H7 (cell line): ENCODE data around the gene TNRC6B. TPM values are rescaled to one million over a fixed set of nuclear protein-coding genes. Genes with fewer than 3 reads are reported as not detected.

Experiments used
- DNase-seq: peaks from one replicate; pipeline ENCODE4 v3.0.0; 2012
- H3K27me3 ChIP-seq: 2 replicates; pipeline ENCODE4 v1.6.0; 2011; ENCODE audit warnings: mild to moderate bottlenecking, low read length; ENCODE audit not compliant: control insufficient read depth, insufficient read depth
- H3K36me3 ChIP-seq: replicated peaks from 2 replicates; pipeline ENCODE4 v1.5.1; 2011; ENCODE audit warnings: low read length; ENCODE audit not compliant: control insufficient read depth, insufficient read depth
- H3K4me3 ChIP-seq: 2 replicates; pipeline ENCODE4 v1.5.1; 2011; ENCODE audit warnings: low read depth, mild to moderate bottlenecking, control low read depth, low read length, moderate library complexity; ENCODE audit not compliant: insufficient read depth
- total RNA-seq: library from RNA; depleted of rRNA; stranded (reverse); fragments of >200 nt; shearing (Covaris generic); gene quantifications from 2 replicates; pipeline ENCODE4 v1.2.3, GENCODE V29; 2014

Gene TNRC6B
- total RNA-seq, 1 experiment from 2014 or later: 13.0 TPM

DNA sequence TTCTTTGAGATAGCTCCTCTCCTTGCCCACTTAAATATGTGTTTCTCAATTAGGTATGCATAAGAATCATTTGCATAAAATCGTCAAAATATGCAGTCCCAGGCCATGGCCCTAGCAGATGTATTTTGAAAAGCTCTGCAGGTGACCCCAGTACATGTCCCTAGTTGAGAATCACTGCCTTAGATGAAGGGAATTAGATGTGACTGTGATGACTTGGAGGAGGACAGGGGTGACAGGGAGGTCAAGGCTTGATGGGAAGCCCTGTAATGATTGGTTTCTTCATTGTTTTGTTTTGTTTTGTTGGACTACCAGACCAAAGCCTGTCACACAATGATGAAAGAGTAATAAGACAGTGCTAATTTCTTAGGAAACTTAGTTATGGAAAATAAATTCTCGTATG is 74.4 kb downstream of the TNRC6B start:
- no peaks in the 10 kb centered on the region for H3K27me3 ChIP-seq
- DNase-seq: no peak
- H3K4me3 ChIP-seq: no peak overlapping the region
- peaks cover 3% of the 10 kb centered on the region for H3K36me3 ChIP-seq

DNA sequence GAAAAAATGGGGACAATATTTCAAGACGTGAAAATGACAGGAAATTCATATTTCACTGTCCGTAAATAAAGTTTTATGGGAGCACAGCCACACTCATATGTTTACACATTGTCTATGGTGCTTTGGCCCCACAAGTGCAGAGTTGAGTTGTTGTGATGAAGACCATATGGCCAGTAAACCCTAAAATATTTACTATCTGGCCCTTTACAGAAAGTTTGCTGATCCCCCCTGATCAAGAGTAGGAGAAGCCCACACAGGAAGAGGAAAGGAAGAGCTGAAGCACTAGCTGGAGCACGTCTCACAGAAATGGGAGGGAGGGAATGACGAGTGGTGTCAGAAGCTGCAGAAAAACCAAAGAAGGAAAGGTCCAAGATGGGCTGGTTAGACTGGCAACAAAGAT is 78.8 kb downstream of the TNRC6B start:
- Histone ChIP-seq H3K4me3 (no peak overlapping the region), H3K27me3 (no peaks in the 10 kb centered on the region), H3K36me3 (peaks cover 3% of the 10 kb centered on the region)
- DNase-seq: no peak

DNA sequence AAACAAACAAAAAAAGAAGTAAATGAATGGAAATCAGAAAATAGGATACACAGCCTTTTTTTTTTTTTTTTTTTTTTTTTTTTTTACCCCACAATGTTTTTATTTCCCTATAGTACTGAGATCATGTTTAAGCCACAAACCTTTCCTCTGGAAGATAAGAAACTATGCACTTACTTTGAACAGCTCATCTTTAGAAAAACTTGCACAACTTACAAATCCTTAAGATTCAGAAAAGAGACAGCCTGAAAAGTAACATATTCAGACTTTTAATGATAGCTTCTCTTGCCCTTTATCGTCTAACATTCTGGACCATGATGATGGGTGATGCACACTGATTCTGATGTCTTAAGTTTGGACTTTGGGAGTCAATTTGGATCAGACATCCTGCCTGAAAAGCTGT is 80.3 kb downstream of the TNRC6B start:
- peaks cover 4% of the 10 kb centered on the region for H3K36me3 ChIP-seq
- no peak overlapping the region for H3K4me3 ChIP-seq
- no peaks in the 10 kb centered on the region for H3K27me3 ChIP-seq
- DNase-seq: no peak

DNA sequence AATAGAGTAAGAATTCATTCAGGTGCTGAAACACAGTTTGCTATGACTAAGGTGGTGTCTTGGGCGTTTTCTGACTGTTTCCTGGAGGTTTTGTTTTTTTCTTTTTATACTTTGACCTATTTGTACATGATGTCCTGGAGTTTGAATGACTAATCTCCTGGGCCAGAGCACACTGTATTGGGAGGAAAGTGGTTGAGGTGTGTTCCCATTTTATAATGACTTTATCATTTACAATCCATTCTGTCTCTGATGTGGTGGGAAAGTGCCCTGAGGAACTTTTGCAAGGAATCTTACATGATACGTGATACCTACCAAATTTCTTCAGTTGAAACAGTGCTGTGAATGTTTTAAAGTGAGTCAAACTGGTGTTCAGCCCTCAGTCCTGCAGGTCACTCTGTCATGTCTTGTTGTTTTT is 80.8 kb downstream of the TNRC6B start:
- no peak overlapping the region for H3K4me3 ChIP-seq
- DNase-seq: no peak
- peaks cover 4% of the 10 kb centered on the region for H3K36me3 ChIP-seq
- no peaks in the 10 kb centered on the region for H3K27me3 ChIP-seq

DNA sequence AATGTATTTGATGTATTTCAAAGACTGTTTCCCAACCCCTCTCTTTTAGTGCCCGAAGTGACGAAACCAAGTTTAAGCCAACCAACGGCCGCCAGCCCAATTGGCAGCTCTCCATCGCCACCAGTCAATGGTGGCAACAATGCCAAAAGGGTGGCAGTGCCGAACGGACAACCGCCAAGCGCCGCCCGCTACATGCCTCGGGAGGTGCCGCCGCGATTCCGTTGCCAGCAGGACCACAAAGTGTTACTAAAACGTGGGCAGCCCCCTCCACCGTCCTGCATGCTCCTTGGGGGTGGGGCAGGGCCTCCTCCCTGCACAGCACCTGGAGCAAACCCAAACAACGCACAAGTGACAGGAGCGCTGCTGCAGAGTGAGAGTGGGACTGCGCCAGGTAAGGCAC is 84.1 kb downstream of the TNRC6B start:
- H3K4me3 ChIP-seq: no peak overlapping the region
- DNase-seq: no peak
- H3K36me3 ChIP-seq: peaks cover 8% of the 10 kb centered on the region
- no peaks in the 10 kb centered on the region for H3K27me3 ChIP-seq

DNA sequence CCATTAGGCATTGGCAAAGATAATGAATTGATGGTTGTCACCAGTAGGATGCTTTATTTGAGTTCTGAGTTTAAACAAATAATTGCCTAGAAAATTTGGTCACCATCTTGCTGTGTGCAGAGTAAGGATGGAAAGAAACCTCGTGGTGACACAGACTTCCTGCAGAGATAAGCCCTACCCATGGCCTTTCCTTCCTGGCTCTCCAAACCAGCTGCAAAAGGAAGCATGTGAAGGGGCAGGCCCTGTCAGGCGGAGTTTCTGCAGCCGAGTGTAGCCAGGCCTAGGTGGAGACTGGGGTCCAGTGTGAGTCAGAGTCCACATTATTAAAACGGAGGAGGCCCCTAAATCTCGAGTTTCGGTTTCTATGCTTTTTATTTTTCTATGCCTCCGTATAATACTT is 85.5 kb downstream of the TNRC6B start:
- Histone ChIP-seq H3K27me3 (no peaks in the 10 kb centered on the region), H3K4me3 (no peak overlapping the region), H3K36me3 (peaks cover 8% of the 10 kb centered on the region)
- DNase-seq: no peak

DNA sequence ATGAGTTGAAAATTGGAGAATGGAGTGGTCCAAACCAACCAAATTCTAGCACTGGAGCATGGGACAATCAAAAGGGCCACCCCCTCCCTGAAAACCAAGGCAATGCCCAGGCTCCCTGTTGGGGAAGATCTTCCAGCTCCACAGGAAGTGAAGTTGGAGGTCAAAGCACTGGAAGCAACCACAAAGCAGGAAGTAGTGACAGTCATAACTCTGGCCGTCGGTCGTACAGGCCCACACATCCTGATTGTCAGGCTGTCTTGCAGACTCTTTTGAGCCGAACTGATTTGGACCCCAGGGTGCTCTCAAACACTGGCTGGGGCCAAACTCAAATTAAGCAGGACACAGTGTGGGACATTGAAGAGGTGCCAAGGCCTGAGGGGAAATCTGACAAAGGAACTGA is 88.1 kb downstream of the TNRC6B start:
- H3K27me3 ChIP-seq: no peaks in the 10 kb centered on the region
- H3K4me3 ChIP-seq: no peak overlapping the region
- peaks cover 8% of the 10 kb centered on the region for H3K36me3 ChIP-seq
- DNase-seq: no peak

DNA sequence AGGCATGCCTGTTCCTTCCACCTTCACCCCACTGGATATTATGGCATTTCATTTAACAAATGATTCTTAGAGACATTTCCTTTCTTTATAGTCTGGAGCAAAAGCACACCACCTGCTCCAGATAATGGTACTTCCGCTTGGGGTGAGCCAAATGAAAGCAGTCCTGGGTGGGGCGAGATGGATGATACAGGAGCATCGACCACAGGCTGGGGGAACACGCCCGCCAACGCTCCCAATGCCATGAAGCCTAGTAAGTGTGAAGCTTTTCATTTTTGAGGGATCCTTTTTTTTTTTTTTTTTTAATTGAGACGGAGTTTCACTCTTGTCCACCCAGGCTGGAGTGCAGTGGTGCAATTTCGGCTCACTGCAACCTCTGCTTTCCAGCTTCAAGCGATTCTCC is 92.3 kb downstream of the TNRC6B start:
- Histone ChIP-seq H3K4me3 (no peak overlapping the region), H3K27me3 (no peaks in the 10 kb centered on the region), H3K36me3 (peaks cover 9% of the 10 kb centered on the region)
- no peak for DNase-seq

DNA sequence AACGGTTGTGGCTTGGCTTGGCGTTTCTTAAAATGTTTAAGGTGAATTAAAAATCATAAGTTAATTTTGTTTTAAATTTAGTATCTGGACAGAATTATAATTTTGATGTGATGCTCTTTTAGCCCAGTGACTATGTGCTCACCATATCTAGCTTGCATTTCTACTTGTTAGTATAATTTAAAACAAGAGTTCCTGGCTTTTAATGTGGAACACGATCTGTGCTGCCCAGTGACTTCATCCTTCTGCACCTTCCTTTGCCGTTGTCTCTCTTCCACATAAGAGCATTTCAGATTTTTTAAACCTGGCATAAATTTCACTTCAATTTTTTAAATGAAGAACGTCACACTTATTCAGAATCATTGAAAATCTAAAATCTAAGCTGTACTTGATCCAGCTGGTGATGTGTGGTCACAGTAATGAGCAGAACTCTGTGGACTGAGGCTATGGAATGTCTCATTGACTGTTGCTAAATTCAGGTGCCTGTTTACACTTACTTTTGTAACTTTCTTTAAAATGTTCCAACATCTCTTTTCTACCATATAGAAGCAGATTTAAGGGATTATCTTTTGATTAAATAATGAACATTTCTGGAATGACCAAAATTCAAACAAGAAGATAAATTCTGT is 93.1 kb downstream of the TNRC6B start:
- no peak for DNase-seq
- no peaks in the 10 kb centered on the region for H3K27me3 ChIP-seq
- H3K4me3 ChIP-seq: no peak overlapping the region
- H3K36me3 ChIP-seq: peaks cover 9% of the 10 kb centered on the region

DNA sequence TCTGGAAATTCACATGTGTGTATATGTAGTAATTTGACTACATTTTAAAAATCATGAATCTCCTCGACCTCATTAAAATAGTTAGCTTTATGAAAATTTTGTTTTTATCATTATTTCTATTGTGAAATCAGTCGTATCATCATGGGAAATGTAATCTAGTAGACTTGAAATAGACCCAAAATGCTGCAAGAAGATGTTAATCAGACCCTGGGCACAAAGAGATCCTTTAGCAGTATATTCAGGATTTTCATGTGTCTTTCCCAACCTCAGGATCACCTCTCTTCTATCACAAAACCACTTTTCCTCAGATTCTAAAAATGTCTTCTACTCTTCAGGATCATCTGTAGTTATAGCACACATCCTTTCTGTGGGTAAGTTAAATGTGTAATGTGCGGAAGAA is 93.7 kb downstream of the TNRC6B start:
- Histone ChIP-seq H3K4me3 (no peak overlapping the region), H3K27me3 (no peaks in the 10 kb centered on the region), H3K36me3 (peaks cover 9% of the 10 kb centered on the region)
- DNase-seq: no peak

DNA sequence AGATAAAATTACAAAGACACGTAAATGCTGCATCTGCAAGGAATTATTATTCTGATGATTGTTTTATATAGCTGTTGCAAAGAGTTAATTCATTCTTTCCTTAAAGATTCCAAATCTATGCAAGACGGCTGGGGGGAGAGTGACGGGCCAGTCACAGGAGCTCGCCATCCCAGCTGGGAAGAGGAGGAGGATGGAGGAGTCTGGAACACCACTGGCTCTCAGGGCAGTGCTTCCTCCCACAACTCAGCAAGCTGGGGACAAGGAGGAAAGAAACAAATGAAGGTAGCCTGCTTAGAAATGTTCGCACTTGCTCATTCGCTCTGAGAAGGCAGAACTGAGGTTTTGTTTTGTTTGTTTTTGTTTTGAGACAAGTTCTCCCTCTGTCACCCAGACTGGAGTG is 95.6 kb downstream of the TNRC6B start:
- H3K36me3 ChIP-seq: peaks cover 9% of the 10 kb centered on the region

DNA sequence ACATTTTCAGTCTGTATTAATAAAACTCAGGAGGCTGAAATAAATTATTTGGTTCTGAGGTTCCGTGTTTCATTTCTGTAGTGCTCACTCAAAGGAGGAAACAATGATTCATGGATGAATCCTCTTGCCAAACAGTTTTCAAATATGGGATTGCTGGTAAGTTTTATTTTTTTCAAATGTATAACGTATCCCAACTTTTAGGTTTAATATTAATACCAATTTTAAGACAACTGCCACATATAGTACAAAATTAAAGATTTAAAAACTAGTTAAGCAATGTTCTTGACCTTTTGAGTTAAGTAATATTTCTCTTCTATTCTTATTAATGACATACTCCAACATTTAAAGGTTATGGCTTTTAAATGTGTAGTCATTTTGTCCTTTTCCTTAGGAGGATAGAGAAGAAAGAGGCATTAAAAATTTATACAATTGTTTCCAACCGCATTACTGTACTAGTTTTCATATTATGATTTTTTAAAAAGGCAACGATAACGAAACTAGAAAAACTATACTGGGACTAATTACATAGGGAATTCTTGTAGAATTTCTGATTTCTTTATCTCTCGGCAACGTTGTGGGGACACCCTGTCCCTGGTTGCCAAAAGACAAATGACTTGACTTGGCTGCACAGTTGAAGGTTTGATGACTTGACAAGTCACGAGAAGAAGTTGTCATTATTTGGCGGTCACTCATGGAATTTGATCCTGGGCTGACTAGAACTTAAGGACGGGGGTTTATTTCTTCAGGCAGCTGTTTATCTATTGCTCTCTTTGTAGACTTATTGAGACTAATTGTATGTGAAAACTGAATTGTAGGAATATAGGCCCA is 99.5 kb downstream of the TNRC6B start:
- no peak for DNase-seq
- H3K36me3 ChIP-seq: peaks cover 18% of the 10 kb centered on the region

More for the DNA sequence above, 95.6 kb downstream of the TNRC6B start:
- Histone ChIP-seq H3K27me3 (no peaks in the 10 kb centered on the region), H3K4me3 (no peak overlapping the region)
- no peak for DNase-seq

DNA sequence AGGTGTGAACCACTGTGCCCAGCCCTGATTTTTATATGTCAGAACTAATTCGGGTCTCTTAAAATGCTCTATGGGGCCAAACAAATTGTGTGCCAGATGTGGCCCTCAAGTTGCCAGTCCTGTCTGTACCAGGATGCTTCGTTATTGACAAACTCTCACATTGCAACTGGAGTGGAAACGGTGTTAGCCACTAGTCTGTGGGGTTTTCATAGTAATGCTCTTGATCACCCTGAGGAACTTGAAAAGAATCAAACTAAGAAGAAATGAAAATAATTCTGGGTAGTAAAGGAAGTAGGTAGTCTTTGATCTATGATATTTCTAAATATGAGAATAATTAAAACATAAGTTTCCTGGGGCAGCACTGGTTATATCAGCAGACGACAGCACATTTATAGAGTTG is 101.3 kb downstream of the TNRC6B start:
- DNase-seq: no peak
- Histone ChIP-seq H3K27me3 (no peaks in the 10 kb centered on the region), H3K36me3 (peaks cover 13% of the 10 kb centered on the region), H3K4me3 (no peak overlapping the region)

More for the DNA sequence above, 99.5 kb downstream of the TNRC6B start:
- Histone ChIP-seq H3K27me3 (no peaks in the 10 kb centered on the region), H3K4me3 (no peak overlapping the region)

DNA sequence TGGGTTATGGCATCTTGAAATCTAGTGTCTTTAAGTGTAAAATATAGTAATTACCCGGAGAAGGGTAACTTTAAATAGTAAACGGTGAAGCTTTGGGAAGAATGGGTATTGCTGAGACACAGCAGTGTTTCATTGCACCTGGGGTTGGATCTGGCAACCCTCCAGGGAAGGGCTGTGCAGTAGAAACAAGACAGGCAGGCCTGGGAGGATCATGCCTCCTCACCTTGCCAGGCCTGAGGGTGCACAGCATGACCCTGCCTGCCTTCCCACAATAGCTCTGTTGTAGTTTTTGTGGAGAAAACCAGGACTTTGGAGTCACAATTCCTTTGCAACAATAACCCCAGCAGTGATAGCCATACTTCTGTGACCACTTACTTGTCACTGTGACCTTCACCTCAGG is 104.0 kb downstream of the TNRC6B start:
- DNase-seq: no peak
- peaks cover 20% of the 10 kb centered on the region for H3K36me3 ChIP-seq

DNA sequence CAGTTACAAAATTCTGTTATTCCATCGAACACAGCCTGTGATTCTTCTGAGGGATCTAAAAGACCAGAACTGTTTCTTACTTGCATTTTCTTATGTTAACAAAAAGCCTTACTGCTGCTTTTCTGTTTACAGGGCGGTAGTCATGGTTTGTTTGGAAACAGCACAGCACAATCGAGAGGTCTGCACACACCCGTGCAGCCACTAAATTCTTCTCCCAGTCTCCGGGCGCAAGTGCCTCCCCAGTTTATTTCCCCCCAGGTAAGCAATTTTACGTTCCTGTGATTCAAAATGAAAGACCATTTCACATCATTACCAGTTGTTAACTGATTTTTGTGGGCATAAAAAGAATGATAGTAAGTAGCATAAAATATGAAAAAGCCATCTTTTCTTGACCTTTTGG is 107.8 kb downstream of the TNRC6B start:
- Histone ChIP-seq H3K4me3 (no peak overlapping the region), H3K27me3 (no peaks in the 10 kb centered on the region), H3K36me3 (peaks cover 38% of the 10 kb centered on the region)
- DNase-seq: no peak

More for the DNA sequence above, 104.0 kb downstream of the TNRC6B start:
- Histone ChIP-seq H3K4me3 (no peak overlapping the region), H3K27me3 (no peaks in the 10 kb centered on the region)
